H9 (cell line): Measurements from ENCODE around the gene SPTSSB. TPM values are rescaled to one million over a fixed set of nuclear protein-coding genes. Genes with fewer than 3 reads are reported as not detected.

Experiments used
- DNase-seq: peaks from one replicate; pipeline ENCODE4 v3.0.0-alpha.2; 2017
- H2AFZ ChIP-seq: one replicate; pipeline ENCODE4 v1.6.1; 2013; ENCODE audit warnings: mild to moderate bottlenecking, low read length, control low read depth, moderate library complexity
- H2AK5ac ChIP-seq: 2 replicates; pipeline ENCODE4 v1.6.1; 2013; ENCODE audit warnings: low read length, control low read depth, mixed read lengths; ENCODE audit not compliant: insufficient read length
- H2BK120ac ChIP-seq: one replicate; pipeline ENCODE4 v1.6.1; 2013; ENCODE audit warnings: low read depth, mild to moderate bottlenecking, low read length, control low read depth, inconsistent platforms; ENCODE audit not compliant: poor library complexity, severe bottlenecking
- H2BK12ac ChIP-seq: 2 replicates; pipeline ENCODE4 v1.6.1; 2013; ENCODE audit warnings: low read length, control low read depth, mixed read lengths, low read depth; ENCODE audit not compliant: insufficient read length
- H2BK15ac ChIP-seq: 2 replicates; pipeline ENCODE4 v1.6.1; 2013; ENCODE audit warnings: low read depth, low read length, control low read depth
- H2BK20ac ChIP-seq: one replicate; pipeline ENCODE4 v1.6.1; 2013; ENCODE audit warnings: low read depth, mild to moderate bottlenecking, low read length, control low read depth, inconsistent platforms; ENCODE audit not compliant: poor library complexity, severe bottlenecking
- H2BK5ac ChIP-seq: 2 replicates; pipeline ENCODE4 v1.6.1; 2013; ENCODE audit warnings: low read length, control low read depth, mixed read lengths; ENCODE audit not compliant: insufficient read length
- H3K14ac ChIP-seq: 2 replicates; pipeline ENCODE4 v1.6.1; 2013; ENCODE audit warnings: low read length, control low read depth; ENCODE audit not compliant: insufficient read depth
- H3K18ac ChIP-seq: 2 replicates; pipeline ENCODE4 v1.6.1; 2013; ENCODE audit warnings: low read depth, mild to moderate bottlenecking, mixed read lengths, low read length, control low read depth; ENCODE audit not compliant: insufficient read length
- H3K23ac ChIP-seq: 2 replicates; pipeline ENCODE4 v1.6.1; 2013; ENCODE audit warnings: low read length, control low read depth, mixed read lengths, low read depth; ENCODE audit not compliant: insufficient read length
- H3K23me2 ChIP-seq: 2 replicates; pipeline ENCODE4 v1.6.1; 2013; ENCODE audit warnings: low read depth, mild to moderate bottlenecking, mixed read lengths, low read length, control low read depth; ENCODE audit not compliant: insufficient read length, poor library complexity, severe bottlenecking
- H3K27ac ChIP-seq: 2 replicates; pipeline ENCODE4 v1.5.1; 2013; ENCODE audit warnings: low read length, control low read depth, mixed read lengths, low read depth; ENCODE audit not compliant: insufficient read length
- H3K27me3 ChIP-seq: 2 replicates; pipeline ENCODE4 v1.6.1; 2013; ENCODE audit warnings: low read length, control low read depth, inconsistent platforms; ENCODE audit not compliant: insufficient read depth
- H3K4ac ChIP-seq: 2 replicates; pipeline ENCODE4 v1.6.1; 2013; ENCODE audit warnings: low read depth, mild to moderate bottlenecking, control low read depth, inconsistent platforms, low read length, moderate library complexity
- H3K4me1 ChIP-seq: 2 replicates; pipeline ENCODE4 v1.6.1; 2013; ENCODE audit warnings: low read length, control low read depth, inconsistent platforms; ENCODE audit not compliant: insufficient read depth
- H3K4me2 ChIP-seq: 2 replicates; pipeline ENCODE4 v1.6.1; 2013; ENCODE audit warnings: low read length, control low read depth, mixed read lengths; ENCODE audit not compliant: insufficient read length, insufficient read depth
- H3K56ac ChIP-seq: 2 replicates; pipeline ENCODE4 v1.6.1; 2013; ENCODE audit warnings: low read depth, mild to moderate bottlenecking, mixed read lengths, low read length, control low read depth; ENCODE audit not compliant: insufficient read length
- H3K79me1 ChIP-seq: 2 replicates; pipeline ENCODE4 v1.6.1; 2013; ENCODE audit warnings: low read depth, mild to moderate bottlenecking, moderate library complexity, low read length, control low read depth, inconsistent platforms; ENCODE audit not compliant: insufficient read depth, poor library complexity, severe bottlenecking
- H3K79me2 ChIP-seq: 2 replicates; pipeline ENCODE4 v1.6.1; 2013; ENCODE audit warnings: low read length, control low read depth, inconsistent platforms; ENCODE audit not compliant: insufficient read depth
- H3K9ac ChIP-seq: 2 replicates; pipeline ENCODE4 v1.6.1; 2013; ENCODE audit warnings: low read length, control low read depth, mixed read lengths; ENCODE audit not compliant: insufficient read length; ENCODE audit errors: extremely low read depth
- H3K9me3 ChIP-seq: one replicate; pipeline ENCODE4 v1.6.1; 2013; ENCODE audit warnings: low read depth, low read length, inconsistent platforms; ENCODE audit not compliant: control insufficient read depth
- H3T11ph ChIP-seq: one replicate; pipeline ENCODE4 v1.6.1; 2013; ENCODE audit warnings: mild to moderate bottlenecking, low read length, control low read depth, inconsistent platforms
- H4K20me1 ChIP-seq: one replicate; pipeline ENCODE4 v1.6.1; 2013; ENCODE audit not compliant: control insufficient read depth, insufficient read length, insufficient read depth
- H4K5ac ChIP-seq: 2 replicates; pipeline ENCODE4 v1.6.1; 2013; ENCODE audit warnings: low read depth, mild to moderate bottlenecking, mixed read lengths, low read length, control low read depth; ENCODE audit not compliant: insufficient read length
- H4K8ac ChIP-seq: replicated peaks from 2 replicates; pipeline ENCODE4 v1.6.1; 2013; ENCODE audit warnings: low read length, control low read depth, mixed read lengths, low read depth; ENCODE audit not compliant: insufficient read length
- H4K91ac ChIP-seq: 2 replicates; pipeline ENCODE4 v1.6.1; 2013; ENCODE audit warnings: low read depth, mild to moderate bottlenecking, moderate library complexity, mixed read lengths, low read length, control low read depth; ENCODE audit not compliant: insufficient read length
- H3K27ac Mint-ChIP-seq, 3 experiments: 2 replicates in 2 of 3; 3 replicates in 1 of 3; pipeline ENCODE4 v1.8.0; 2020 to 2021; ENCODE audit warnings: mixed read lengths in 3 of 3, mild to moderate bottlenecking in 1 of 3, moderate library complexity in 1 of 3
- H3K27me3 Mint-ChIP-seq: 2 replicates; pipeline ENCODE4 v1.8.0; 2021; ENCODE audit warnings: low read depth, mild to moderate bottlenecking, moderate library complexity, mixed read lengths
- H3K36me3 Mint-ChIP-seq, 3 experiments: 2 replicates in 2 of 3; 3 replicates in 1 of 3; pipeline ENCODE4 v1.8.0; 2020 to 2021; ENCODE audit warnings: low read depth in 3 of 3, mixed read lengths in 3 of 3; ENCODE audit not compliant: insufficient read depth in 1 of 3
- H3K4me1 Mint-ChIP-seq, 2 experiments: 2 replicates each; pipeline ENCODE4 v1.8.0; 2020; ENCODE audit warnings: mixed read lengths in 2 of 2
- H3K4me3 Mint-ChIP-seq, 2 experiments: 2 replicates in 1 of 2; 3 replicates in 1 of 2; pipeline ENCODE4 v1.8.0; 2020 to 2021; ENCODE audit warnings: mild to moderate bottlenecking in 2 of 2, mixed read lengths in 2 of 2, moderate library complexity in 1 of 2
- H3K9me3 Mint-ChIP-seq, 2 experiments: 2 replicates in 1 of 2; 3 replicates in 1 of 2; pipeline ENCODE4 v1.8.0; 2020; ENCODE audit warnings: mild to moderate bottlenecking in 2 of 2, mixed read lengths in 2 of 2, moderate library complexity in 1 of 2
- CTCF ChIP-seq: fragments of 200-600 bp; sonication (generic); conservative IDR thresholded peaks from 3 replicates; pipeline ENCODE4 v1.8.0; 2021; ENCODE audit warnings: antibody characterized with exemption, mild to moderate bottlenecking
- WGBS: extraction: QIAGEN DNeasy Blood & Tissue Kit; methylation state at CpG from one replicate; pipeline ENCODE4 v1.1.7; 2013; ENCODE audit warnings: missing lambda C conversion rate, low lambda C conversion rate, mixed read lengths; ENCODE audit not compliant: insufficient read length; ENCODE audit errors: extremely low coverage; 5-methylcytosine and 5-hydroxymethylcytosine counted together
- total RNA-seq: library from RNA; stranded (reverse); gene quantifications from 2 replicates; pipeline ENCODE4 v1.2.1, GENCODE V29; 2021

Gene SPTSSB
- total RNA-seq, 1 experiment from 2014 or later, result 3.5 TPM

DNA sequence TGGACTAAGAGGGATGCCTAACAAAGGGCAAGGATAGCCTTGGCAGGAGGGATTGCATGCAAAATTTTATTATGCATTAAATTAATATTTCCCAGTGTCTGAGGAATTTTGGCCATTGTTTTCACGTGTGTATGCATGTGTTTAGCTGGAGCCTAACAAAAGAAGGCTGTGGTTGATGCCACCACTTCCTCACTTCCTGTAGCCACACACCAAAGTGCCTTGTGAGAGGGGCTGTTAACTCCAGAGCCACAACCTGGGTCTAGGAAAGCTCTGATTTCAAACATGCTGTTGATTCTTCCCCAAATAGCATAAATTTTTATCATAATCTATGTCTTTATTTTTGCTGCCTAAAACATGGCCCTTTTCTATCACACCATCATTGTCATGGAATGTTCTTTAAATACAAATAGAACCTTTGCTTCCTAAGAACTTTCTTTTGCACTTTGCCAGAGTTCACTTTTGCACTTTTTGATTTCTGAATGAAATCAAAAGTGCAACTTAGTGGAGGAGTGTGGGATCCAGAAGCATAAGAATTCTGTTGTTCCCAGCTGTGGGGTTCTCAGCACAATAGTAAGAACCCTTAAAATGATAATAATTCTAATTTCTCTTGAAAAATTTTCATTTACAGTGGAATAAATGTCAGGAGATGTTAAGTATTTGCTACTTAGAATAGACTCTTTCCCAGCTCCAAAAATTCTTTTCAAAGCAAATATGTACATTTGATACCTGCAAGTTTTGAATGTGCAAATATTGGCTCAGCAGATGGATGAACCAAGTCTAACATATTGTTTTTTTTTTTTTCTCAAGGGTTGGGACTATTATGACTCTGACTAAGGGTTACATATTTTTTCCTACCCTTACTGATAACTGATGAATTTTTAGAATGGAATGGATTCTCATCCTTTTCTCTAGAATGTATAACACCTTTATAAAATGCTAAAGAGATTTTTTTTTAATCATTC, 35.6 kb upstream of the SPTSSB start:
- no peak overlapping the region for H3K27ac Mint-ChIP-seq
- no peak overlapping the region for H4K8ac ChIP-seq
- H3K23ac ChIP-seq, result no peak overlapping the region
- no peak overlapping the region for H4K5ac ChIP-seq
- no peaks in the 10 kb centered on the region for H3K27me3 Mint-ChIP-seq
- H3K4me3 Mint-ChIP-seq, result no peak overlapping the region
- no peaks in the 10 kb centered on the region for H3K79me1 ChIP-seq
- H3K14ac ChIP-seq, result no peak overlapping the region
- no peak overlapping the region for H2BK20ac ChIP-seq
- no peaks in the 10 kb centered on the region for H4K20me1 ChIP-seq
- H3K4me1 Mint-ChIP-seq, result peaks cover 6 to 15% of the 10 kb centered on the region in 2 experiments; a peak in 3 of 4 replicates
- H2AK5ac ChIP-seq, result no peak overlapping the region
- no peaks in the 10 kb centered on the region for H3K9me3 ChIP-seq
- WGBS, result no CpG with 5 or more reads among the region's 1 CpG
- H3K4ac ChIP-seq, result no peak overlapping the region
- H3K36me3 Mint-ChIP-seq, result peaks cover 0 to 3% (median 0%) of the 10 kb centered on the region in 3 experiments; a peak in 3 of 7 replicates
- H3K9me3 Mint-ChIP-seq, result peaks cover 0 to 3% of the 10 kb centered on the region in 2 experiments; a peak in 2 of 5 replicates
- no peak for TF ChIP-seq CTCF
- H3K4me1 ChIP-seq, result no peaks in the 10 kb centered on the region; the same call in 1 of the 2 replicates
- no peak overlapping the region for H2AFZ ChIP-seq
- no peak overlapping the region for H3K56ac ChIP-seq
- no peak for DNase-seq
- H4K91ac ChIP-seq, result no peak overlapping the region
- no peaks in the 10 kb centered on the region for H3K79me2 ChIP-seq
- no peaks in the 10 kb centered on the region for H3K23me2 ChIP-seq
- no peak overlapping the region for H3K4me2 ChIP-seq
- H3K9ac ChIP-seq, result no peak overlapping the region
- no peak overlapping the region for H3T11ph ChIP-seq
- H2BK12ac ChIP-seq, result no peak overlapping the region
- no peak overlapping the region for H2BK15ac ChIP-seq
- H3K27me3 ChIP-seq, result no peaks in the 10 kb centered on the region
- no peak overlapping the region for H3K18ac ChIP-seq
- H3K27ac ChIP-seq, result no peak overlapping the region
- no peak overlapping the region for H2BK120ac ChIP-seq
- no peak overlapping the region for H2BK5ac ChIP-seq
